AG09309 (cell line): Measurements from ENCODE around the gene SLC6A1.

ENCODE experiments used
- DNase-seq: peaks from one replicate; pipeline ENCODE4 v3.0.0-alpha.2; 2010; ENCODE audit warnings: low read depth
- H3K4me3 ChIP-seq: 2 replicates; pipeline ENCODE4 v1.5.1; 2011; ENCODE audit warnings: mild to moderate bottlenecking, low read depth, low read length, moderate library complexity; ENCODE audit not compliant: control insufficient read depth
- CTCF ChIP-seq: IDR thresholded peaks from 2 replicates; pipeline ENCODE4 v1.5.1; 2011; ENCODE audit warnings: mild to moderate bottlenecking, low read depth, low read length, inconsistent platforms; ENCODE audit not compliant: insufficient read depth, control insufficient read depth; ENCODE audit errors: missing control alignments

SLC6A1 gene

GRCh38 chr3:10996345-10997013 lies 3.9 kb downstream of the SLC6A1 start:
- no peak overlapping the region for H3K4me3 ChIP-seq
- TF ChIP-seq CTCF, result no peak
- no peak for DNase-seq

DNA sequence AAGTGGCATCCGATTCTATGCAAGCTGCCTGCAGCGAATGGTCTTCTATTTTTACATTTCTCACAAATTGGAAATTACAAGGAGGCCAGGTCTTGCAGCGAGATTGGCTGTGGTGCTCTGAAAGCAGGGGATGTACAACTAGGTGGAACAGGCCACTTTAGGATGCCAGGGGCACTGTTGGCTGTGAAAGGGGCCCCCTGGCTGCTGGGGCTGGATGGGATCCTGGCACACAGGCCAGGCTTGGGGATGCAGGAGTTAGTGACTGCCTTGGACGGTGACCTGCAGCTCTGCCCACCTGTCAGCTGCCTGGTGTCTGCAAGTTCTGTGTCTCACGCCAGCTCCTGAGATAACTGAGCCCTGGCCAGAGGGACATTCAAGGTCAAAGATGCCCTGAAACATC lies 4.6 kb downstream of the SLC6A1 start:
- DNase-seq, result no peak
- no peak for TF ChIP-seq CTCF
- H3K4me3 ChIP-seq, result no peak overlapping the region

DNA sequence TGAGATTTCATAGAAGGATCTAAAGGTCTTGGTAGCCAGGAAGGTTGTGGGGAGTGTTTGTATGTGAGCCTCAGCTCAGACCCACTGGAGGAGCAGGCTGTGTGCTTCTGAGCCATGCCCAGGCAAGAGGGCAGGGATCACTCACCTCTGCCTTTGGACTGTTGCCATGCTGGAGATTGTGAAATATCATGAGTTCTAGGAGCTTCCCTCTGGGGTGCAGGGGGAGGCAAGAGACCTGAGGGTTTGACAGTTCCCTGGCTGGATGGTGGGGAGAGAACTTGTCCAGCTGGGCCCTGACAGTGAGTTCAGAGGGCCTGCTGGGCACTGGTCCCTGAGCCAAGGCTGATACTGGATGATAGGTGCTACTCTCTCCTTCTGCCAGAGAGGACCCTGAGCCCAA lies 6.0 kb downstream of the SLC6A1 start:
- no peak for DNase-seq
- H3K4me3 ChIP-seq, result no peak overlapping the region
- TF ChIP-seq CTCF, result no peak

GRCh38 chr3:10999221-11000107 lies 6.9 kb downstream of the SLC6A1 start:
- DNase-seq, result no peak
- no peak for TF ChIP-seq CTCF
- H3K4me3 ChIP-seq, result no peak overlapping the region

GRCh38 chr3:11000528-11000927 lies 8.0 kb downstream of the SLC6A1 start:
- no peak for TF ChIP-seq CTCF
- H3K4me3 ChIP-seq, result no peak overlapping the region
- DNase-seq, result no peak

- DNase-seq, result no peak
- TF ChIP-seq CTCF, result no peak
- no peak overlapping the region for H3K4me3 ChIP-seq
These were observed 8.6 kb downstream of the SLC6A1 start for GRCh38 chr3:11001020-11001657.
